Measurements from ENCODE around the gene BRAT1.

Gene BRAT1

DNA sequence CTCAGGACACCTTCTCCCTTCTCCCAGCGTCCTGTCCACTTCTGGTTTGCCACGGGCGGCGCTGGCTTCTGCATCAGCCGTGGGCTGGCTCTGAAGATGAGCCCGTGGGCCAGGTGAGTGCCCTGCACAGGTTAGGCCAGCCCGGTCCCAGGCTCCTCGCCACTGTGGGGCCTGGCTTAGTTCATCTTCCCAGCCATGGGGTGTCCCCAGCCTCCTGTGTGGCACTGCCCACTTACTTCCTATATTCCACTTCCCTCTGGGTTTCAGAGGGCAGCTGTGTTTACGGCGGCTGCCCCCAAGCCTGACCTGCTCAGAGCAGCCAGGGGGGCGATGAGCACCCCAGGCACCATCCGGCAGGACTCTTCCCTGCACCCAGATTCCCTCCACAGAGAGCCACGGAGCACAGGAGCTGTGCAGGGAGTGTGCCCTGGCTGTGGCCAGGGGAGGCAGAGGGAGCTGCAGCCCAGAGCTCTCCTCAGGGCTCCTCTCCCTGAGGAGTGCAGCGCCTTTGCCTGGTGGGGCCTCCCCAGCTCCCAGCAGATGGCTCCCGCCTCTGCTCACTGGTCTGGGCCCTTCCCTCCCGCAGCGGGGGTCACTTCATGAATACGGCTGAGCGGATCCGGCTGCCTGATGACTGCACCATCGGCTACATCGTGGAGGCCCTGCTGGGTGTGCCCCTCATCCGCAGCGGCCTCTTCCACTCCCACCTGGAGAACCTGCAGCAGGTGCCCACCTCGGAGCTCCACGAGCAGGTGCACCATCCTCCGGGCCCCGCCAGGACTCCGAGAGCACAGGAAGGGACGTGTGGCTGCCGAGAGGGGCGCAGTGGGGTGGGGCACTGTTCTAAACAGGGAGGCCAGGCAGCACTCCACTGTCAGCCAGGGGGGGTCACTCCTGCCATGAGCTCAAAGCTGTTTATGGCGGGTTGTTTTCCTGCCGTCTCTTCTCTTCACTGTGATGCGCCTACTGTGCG is 29.4 kb downstream of the BRAT1 start:
- in situ Hi-C loops (cut with HindIII; ENCODE audit: low sequenced_read_pairs): no loop called here

- in situ Hi-C loops (cut with HindIII; ENCODE audit: low sequenced_read_pairs): no loop called here
These were observed 30.3 kb downstream of the BRAT1 start for GRCh38 chr7:2524808-2525657.

GRCh38 chr7:2523941-2524807 is 31.1 kb downstream of the BRAT1 start:
- in situ Hi-C loops (cut with HindIII; ENCODE audit: low sequenced_read_pairs): no loop called here

GRCh38 chr7:2523461-2523936 is 31.8 kb downstream of the BRAT1 start:
- in situ Hi-C loops (cut with HindIII; ENCODE audit: low sequenced_read_pairs): no loop called here

DNA sequence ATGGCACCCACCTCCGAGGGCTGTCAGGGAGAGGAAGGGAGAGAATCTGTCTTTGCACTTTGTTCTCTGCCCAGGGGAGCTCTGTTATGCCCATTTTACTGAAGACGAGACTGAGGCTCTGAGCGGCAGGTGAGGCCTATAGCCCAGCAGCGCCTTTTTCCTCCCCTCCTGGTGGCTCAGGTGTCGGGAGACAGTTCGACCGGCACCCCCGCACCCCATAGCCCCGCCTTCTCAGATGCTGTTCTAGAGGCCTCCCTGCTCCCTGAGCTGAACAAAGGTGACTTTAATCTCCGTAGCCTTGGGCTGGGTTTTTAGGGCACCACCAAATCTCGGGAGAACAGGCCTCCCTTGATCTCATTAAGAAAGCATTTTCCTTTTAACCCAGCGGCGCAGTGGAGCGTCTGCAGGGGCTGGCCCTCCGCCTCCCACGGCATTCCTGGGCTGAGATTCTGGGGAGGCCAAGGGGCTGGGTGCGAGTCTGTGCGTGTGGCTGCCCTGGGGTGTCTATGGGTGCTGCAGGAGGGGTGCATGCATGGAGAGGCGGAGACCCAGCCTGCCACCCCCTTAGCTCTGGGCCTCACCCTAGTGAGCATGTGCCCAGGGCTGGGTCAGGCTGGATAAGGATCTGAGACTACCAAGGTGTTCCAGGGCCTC is 32.4 kb downstream of the BRAT1 start:
- in situ Hi-C loops (cut with HindIII; ENCODE audit: low sequenced_read_pairs): no loop called here

- in situ Hi-C loops (cut with HindIII; ENCODE audit: low sequenced_read_pairs): no loop called here
These were observed 33.3 kb downstream of the BRAT1 start for GRCh38 chr7:2521952-2522591.

- in situ Hi-C loops (cut with HindIII; ENCODE audit: low sequenced_read_pairs): no loop called here
These were observed 34.0 kb downstream of the BRAT1 start for GRCh38 chr7:2521341-2521745.

- in situ Hi-C loops (cut with HindIII; ENCODE audit: low sequenced_read_pairs): no loop called here
These were observed 34.5 kb downstream of the BRAT1 start for GRCh38 chr7:2520761-2521290.

DNA sequence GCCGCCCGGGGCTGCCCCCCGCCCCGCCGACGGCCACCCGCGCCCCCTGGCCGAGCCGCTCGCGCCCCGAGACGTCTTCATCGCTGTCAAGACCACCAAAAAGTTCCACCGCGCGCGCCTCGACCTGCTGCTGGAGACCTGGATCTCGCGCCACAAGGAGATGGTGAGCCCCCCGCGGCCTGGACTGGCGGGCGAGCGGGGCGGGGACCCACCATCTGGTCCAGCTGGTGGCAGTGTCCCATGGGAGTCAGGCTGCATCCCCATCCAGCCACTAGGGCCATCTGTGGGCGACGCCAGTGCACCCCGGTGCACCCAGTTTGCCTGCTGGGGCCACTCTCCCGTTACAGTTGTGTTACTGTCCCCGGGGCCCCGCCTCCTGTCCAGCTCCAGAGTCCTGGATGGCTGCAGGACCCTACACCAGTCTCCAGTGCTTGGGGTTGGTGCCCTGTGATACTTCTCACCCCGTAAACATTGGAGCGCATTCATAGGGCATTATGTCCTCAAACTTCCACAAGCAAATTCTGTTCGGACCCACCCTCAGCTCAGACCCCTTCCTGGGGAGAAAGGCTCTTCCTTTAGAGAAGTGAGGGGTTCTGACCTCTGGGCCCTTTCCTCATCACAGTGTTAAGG is 35.1 kb downstream of the BRAT1 start:
- in situ Hi-C loops (cut with HindIII; ENCODE audit: low sequenced_read_pairs): no loop called here

GRCh38 chr7:2519119-2519930 is 36.0 kb downstream of the BRAT1 start, which contains the start of gene LFNG:
LFNG (plus strand) TSS chr7:2519774; CDS start chr7:2519862, 88 bp downstream.
- in situ Hi-C loops (cut with HindIII; ENCODE audit: low sequenced_read_pairs): loop anchor here (5.0 kb wide), 1 partner anchor 103 kb away; no protein-coding TSS in a partner anchor

DNA sequence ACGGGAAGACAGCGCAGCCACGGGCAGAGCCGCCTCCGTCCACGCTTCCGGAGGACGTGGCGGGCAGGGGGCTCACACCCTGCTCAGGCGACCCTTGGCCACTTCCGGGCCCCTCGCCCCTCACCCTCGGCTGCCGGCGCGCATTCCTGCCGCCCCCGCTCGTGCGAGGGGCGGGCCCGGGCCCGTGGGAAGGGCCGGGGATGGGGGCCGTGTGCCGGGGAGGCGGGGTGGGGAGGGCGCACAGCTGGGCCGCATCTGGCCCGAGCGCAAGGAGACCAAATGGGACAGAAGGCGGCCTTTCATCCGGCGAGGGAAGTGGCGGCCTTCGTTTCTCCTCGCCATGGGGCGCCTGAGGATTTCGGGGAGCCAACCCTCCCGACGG is 36.6 kb downstream of the BRAT1 start:
- in situ Hi-C loops (cut with HindIII; ENCODE audit: low sequenced_read_pairs): loop anchor here (5.0 kb wide), 1 partner anchor 104 kb away; no protein-coding TSS in a partner anchor

DNA sequence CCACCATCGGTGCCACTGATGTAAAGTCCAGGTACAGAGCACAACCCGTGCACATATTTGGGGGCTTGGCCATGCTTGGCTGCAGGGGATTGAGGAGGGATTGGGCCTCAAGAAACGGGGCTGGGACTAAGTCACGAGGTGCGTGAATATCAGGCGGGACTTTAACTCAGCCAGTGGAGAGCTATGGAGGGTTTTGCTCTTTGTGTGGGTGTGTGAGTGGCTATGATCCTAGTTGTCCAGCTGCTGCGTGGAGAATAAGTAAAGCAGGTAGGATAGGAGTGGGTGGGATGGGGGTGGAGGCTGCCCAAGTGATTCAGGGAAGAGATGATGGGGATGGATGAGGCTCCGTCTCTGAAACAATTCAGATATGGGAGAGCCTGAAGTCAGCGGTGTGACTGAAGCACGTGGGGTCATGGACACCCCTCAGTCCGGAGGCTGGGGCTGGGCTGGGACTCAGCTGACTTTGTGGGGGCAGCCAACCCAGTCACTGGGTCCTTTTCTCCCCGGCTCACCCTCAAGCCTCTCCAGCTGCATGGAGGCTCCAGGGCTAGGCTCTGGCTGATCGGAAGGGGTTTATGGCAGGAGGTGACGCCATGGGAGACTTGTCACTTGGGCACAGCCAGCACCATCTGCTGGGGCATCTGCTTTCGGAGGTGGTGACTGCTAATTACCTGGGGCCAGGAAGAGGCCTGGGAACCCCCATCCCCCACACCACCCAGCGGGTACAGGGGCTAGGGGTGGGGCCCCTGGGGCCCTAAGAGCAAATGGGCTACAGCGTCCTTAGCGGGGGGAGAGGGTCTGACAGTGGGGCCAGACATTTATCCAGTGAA is 37.4 kb downstream of the BRAT1 start:
- in situ Hi-C loops (cut with HindIII; ENCODE audit: low sequenced_read_pairs): loop anchor here (5.0 kb wide), 1 partner anchor 104 kb away; no protein-coding TSS in a partner anchor

- in situ Hi-C loops (cut with HindIII; ENCODE audit: low sequenced_read_pairs): loop anchor here (5.0 kb wide), 1 partner anchor 105 kb away; no protein-coding TSS in a partner anchor
These were observed 38.3 kb downstream of the BRAT1 start for GRCh38 chr7:2517026-2517425.

GRCh38 chr7:2516194-2516555 is 39.1 kb downstream of the BRAT1 start:
- in situ Hi-C loops (cut with HindIII; ENCODE audit: low sequenced_read_pairs): loop anchor here (5.0 kb wide), 1 partner anchor 106 kb away; no protein-coding TSS in a partner anchor

DNA sequence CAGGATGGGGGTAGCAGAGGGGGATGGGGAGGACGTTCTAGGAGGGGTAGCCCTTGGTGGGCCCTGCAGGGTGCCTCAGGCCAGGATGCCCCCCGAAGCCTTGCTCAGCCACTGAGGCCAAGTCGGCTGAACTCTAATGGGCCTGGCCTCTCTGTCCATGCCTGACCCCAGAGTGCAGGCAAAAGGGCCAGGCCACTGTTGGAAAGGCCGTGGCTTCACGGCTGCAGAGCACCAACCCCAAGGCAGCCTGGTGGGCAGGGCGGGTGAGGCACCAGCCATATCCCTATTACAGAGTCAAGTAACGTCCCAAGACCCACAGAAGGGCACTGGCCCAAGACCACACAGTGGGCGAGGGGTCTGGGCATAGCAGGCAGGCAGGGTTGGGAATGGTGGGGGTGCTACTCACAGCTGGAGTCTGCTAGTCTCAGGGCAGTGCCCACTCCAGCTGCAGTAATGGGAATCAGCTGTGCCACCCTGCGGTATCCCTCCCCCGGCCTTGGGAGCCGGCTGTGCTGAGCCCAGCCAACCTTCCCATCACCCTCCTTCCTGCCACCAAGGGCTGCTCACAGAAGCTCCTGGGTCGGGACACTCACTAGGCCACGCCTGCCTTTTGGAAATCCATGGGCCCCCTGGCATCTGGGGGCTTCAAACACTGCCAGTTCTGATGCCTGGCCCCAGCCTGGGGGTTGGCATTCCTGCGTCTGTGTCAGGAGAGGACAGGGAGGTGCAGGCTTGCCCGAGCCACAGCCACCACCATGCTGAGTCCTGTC is 39.7 kb downstream of the BRAT1 start:
- in situ Hi-C loops (cut with HindIII; ENCODE audit: low sequenced_read_pairs): loop anchor here (5.0 kb wide), 1 partner anchor 107 kb away; no protein-coding TSS in a partner anchor

Measured in endothelial cell of hepatic sinusoid (primary cell).